ENCODE data around the gene MPPED2. TPM values are rescaled to one million over a fixed set of nuclear protein-coding genes. Genes with fewer than 3 reads are reported as not detected.

Gene MPPED2
- total RNA-seq, 1 experiment from 2014 or later, result not detected

DNA sequence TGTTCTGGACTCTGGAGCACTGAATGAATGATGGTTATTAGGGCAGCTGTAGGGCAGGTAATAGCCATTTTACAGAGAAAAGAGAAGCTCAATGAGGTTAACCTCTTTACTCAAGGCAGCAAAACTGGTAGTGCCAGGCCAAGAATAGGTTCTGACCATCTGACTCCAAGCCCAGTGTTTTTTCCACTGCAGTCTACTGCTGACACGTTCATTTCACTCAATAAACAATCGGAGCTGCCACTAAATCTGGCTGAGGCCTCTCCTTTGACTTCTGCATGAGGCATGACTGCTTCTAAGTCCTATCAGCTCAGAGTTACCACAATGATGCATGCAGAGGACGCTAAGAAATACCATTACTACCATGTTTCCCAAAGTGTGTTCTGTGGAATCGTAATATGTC lies 145.6 kb downstream of the MPPED2 start:
- Histone ChIP-seq H3K36me3 (ENCODE audit: control insufficient read depth in 1 of 2, insufficient read depth in 2 of 2, low read length in 2 of 2) (no peaks in the 10 kb centered on the region), H3K4me1 (ENCODE audit: control insufficient read depth in 1 of 2, insufficient read depth in 2 of 2, low read length in 2 of 2) (no peaks in the 10 kb centered on the region), H2AFZ (ENCODE audit: low read depth, low read length, poor library complexity, severe bottlenecking) (no peak overlapping the region), H3K9me3 (ENCODE audit: control insufficient read depth in 1 of 2, insufficient read depth in 1 of 2, low read depth in 1 of 2, low read length in 2 of 2) (no peaks in the 10 kb centered on the region), H4K20me1 (ENCODE audit: insufficient read depth) (no peaks in the 10 kb centered on the region), H3K9ac (ENCODE audit: low read length) (no peak overlapping the region), H3K9me2 (ENCODE audit: insufficient read depth) (no peaks in the 10 kb centered on the region), H3K4me2 (ENCODE audit: low read length) (no peak overlapping the region), H3K27me3 (ENCODE audit: insufficient read depth, low read length) (peaks cover 53% of the 10 kb centered on the region), H3K27ac (ENCODE audit: low read depth, low read length) (no peak overlapping the region), H3K4me3 (replicated peaks in 1 of 2; ENCODE audit: low read depth in 1 of 2, low read length in 2 of 2) (no peak overlapping the region), H3K79me2 (ENCODE audit: insufficient read depth, low read length) (no peaks in the 10 kb centered on the region)
- RAD21 ChIA-PET (ENCODE audit: low non-redundant PET in 1 of 2, low total read pairs in 2 of 2, uncharacterized antibody in 2 of 2, unreplicated experiment in 2 of 2), result no interaction called here
- intact Hi-C loops (cut with micrococcal nuclease), result no loop called here
- no peak for ATAC-seq
- CTCF ChIA-PET, result no interaction called here
- no peak for TF ChIP-seq RAD21 (IDR thresholded peaks at IDR 0.05; ENCODE audit: low read depth)
- TF ChIP-seq ZFX (IDR thresholded peaks at IDR 0.05), result no peak
- no peak for TF ChIP-seq CTCF (IDR thresholded peaks at IDR 0.05 in 2 of 3, conservative IDR thresholded peaks at IDR 0.05 in 1 of 3; ENCODE audit: borderline replicate concordance in 1 of 3, insufficient read depth in 1 of 3, low read depth in 2 of 3, low read length in 2 of 3)
- TF ChIP-seq MAX (IDR thresholded peaks at IDR 0.05), result no peak
- TF ChIP-seq EZH2phosphoT487 (IDR thresholded peaks at IDR 0.05; ENCODE audit: borderline replicate concordance), result no peak
- no peak for TF ChIP-seq TCF7L2 (IDR thresholded peaks at IDR 0.05; ENCODE audit: borderline replicate concordance, extremely low read depth, insufficient read depth, insufficient read length)
- TF ChIP-seq, protein P1, sequence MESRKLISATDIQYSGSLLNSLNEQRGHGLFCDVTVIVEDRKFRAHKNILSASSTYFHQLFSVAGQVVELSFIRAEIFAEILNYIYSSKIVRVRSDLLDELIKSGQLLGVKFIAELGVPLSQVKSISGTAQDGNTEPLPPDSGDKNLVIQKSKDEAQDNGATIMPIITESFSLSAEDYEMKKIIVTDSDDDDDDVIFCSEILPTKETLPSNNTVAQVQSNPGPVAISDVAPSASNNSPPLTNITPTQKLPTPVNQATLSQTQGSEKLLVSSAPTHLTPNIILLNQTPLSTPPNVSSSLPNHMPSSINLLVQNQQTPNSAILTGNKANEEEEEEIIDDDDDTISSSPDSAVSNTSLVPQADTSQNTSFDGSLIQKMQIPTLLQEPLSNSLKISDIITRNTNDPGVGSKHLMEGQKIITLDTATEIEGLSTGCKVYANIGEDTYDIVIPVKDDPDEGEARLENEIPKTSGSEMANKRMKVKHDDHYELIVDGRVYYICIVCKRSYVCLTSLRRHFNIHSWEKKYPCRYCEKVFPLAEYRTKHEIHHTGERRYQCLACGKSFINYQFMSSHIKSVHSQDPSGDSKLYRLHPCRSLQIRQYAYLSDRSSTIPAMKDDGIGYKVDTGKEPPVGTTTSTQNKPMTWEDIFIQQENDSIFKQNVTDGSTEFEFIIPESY (IDR thresholded peaks at IDR 0.05; ENCODE audit: extremely low read depth, insufficient replicate concordance, low read length), result no peak
- POLR2A ChIA-PET, result no interaction called here
- no TSS peak for BruUV-seq (replicated peaks)
- DNase-seq (ENCODE audit: low read depth, low spot score), result no peak
